ENCODE results near the gene RERE. TPM values are rescaled to one million over a fixed set of nuclear protein-coding genes. Genes with fewer than 3 reads are reported as not detected.

RERE gene
- total RNA-seq, 2 donors from 2014 or later: 207 to 322 TPM

DNA sequence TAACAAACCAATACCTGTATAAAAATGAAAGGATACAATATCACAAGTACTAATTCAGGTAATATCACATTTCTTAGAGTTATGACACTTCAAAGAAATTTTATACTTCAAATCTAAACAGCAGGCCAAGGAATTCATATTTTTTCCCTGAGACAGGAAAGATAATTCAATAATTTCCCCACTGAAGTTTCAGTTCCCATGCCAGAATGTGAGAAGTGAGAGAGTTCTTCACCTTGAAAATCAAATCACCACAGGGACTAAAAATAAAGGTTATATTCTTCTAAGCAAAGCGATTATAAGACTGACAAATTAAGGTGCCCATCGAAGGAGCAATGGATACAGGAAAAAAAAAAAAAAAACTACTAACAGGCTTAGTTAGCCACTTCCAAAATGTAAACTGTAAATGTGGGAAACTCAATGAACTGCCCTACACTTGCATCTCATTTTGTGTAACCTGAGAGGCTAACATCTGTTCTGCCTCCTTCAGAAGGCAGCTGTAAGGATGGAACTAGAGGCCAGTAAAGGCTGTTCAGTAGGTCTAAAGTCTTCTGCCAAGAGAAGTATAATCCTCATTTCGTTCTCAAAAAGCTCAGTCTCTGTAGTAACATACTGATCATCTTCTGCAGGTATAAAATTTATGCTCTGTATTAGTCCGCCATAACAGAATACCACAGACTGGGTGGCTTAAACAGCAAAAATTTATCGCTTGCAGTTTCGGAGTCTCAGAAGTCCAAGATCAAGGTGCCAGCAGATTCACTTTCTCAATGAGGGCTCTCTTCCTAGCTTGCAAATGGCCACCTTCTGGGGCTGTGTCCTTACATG is 127.8 kb downstream of the RERE start:
- Histone ChIP-seq H3K36me3 (no peaks in the 10 kb centered on the region), H3K9me3 (no peaks in the 10 kb centered on the region), H3K4me3 (no peak overlapping the region), H3K27me3 (replicated peaks; ENCODE audit: insufficient read depth) (no peaks in the 10 kb centered on the region), H3K27ac (no peak overlapping the region), H3K4me1 (replicated peaks) (no peaks in the 10 kb centered on the region)
- intact Hi-C loops (cut with DNase I): no loop called here
- TF ChIP-seq, protein P1, sequence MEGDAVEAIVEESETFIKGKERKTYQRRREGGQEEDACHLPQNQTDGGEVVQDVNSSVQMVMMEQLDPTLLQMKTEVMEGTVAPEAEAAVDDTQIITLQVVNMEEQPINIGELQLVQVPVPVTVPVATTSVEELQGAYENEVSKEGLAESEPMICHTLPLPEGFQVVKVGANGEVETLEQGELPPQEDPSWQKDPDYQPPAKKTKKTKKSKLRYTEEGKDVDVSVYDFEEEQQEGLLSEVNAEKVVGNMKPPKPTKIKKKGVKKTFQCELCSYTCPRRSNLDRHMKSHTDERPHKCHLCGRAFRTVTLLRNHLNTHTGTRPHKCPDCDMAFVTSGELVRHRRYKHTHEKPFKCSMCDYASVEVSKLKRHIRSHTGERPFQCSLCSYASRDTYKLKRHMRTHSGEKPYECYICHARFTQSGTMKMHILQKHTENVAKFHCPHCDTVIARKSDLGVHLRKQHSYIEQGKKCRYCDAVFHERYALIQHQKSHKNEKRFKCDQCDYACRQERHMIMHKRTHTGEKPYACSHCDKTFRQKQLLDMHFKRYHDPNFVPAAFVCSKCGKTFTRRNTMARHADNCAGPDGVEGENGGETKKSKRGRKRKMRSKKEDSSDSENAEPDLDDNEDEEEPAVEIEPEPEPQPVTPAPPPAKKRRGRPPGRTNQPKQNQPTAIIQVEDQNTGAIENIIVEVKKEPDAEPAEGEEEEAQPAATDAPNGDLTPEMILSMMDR (IDR thresholded peaks at IDR 0.05): no peak
- DNase-seq (ENCODE audit: low spot score): no peak
- 92% methylated on average over 6 of the region's 6 CpGs for WGBS

DNA sequence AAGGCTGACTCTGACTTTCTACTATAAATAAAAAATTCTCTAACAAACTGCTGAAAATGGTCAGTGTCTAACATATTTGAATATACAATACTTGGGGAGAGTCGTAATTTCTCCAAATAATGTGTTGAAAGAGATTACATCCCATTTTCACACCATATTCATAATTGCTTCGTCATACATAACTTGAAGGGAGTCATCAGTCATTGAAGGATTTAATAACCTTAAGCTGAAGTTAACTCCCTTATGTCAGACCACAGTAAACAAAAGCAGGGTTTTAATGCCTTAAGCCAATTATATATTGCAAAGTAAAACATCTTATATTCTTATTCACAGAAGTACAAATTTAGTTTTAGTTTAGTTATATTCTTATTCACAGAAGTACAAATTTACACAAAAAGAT is 129.9 kb downstream of the RERE start:
- TF ChIP-seq POLR2A (IDR thresholded peaks at IDR 0.05): no peak
- TF ChIP-seq, protein P1 (IDR thresholded peaks at IDR 0.05): no peak
- TF ChIP-seq POLR2AphosphoS5 (IDR thresholded peaks at IDR 0.05): no peak
- Histone ChIP-seq H3K36me3 (no peaks in the 10 kb centered on the region), H3K27ac (no peak overlapping the region), H3K4me1 (replicated peaks) (no peaks in the 10 kb centered on the region), H3K9me3 (no peaks in the 10 kb centered on the region), H3K4me3 (no peak overlapping the region), H3K27me3 (replicated peaks; ENCODE audit: insufficient read depth) (no peaks in the 10 kb centered on the region)
- no peak for DNase-seq (ENCODE audit: low spot score)
- intact Hi-C loops (cut with DNase I): no loop called here
- 86% methylated on average over 2 of the region's 2 CpGs for WGBS

DNA sequence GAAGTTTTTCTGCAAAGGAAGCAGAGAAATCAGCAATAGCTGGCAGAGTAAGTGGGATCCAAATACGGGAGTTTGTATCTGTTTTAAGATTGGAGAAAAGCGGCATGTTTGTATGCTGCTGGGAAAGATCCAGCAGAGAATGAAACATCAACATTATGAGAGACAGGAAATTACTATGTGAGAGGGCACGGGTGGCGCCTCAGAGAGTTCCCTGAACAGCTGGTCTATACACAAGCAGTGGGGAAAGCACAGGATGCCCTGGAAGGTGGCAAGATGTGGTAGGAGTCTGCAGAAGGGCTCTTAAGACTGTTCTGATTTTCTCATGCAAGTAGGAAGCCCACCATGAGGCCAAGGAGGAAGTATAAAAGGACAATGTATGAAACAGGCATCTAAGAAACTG is 130.4 kb downstream of the RERE start:
- TF ChIP-seq, protein P1 (IDR thresholded peaks at IDR 0.05): no peak
- TF ChIP-seq POLR2AphosphoS5 (IDR thresholded peaks at IDR 0.05) (no peak), POLR2A (IDR thresholded peaks at IDR 0.05) (no peak)
- intact Hi-C loops (cut with DNase I): no loop called here
- H3K4me3 ChIP-seq: no peak overlapping the region
- DNase-seq (ENCODE audit: low spot score): no peak
- WGBS: 42% methylated on average over 4 of the region's 4 CpGs
- H3K27ac ChIP-seq: no peak overlapping the region
- no peaks in the 10 kb centered on the region for H3K4me1 ChIP-seq (replicated peaks)
- no peaks in the 10 kb centered on the region for H3K27me3 ChIP-seq (replicated peaks; ENCODE audit: insufficient read depth)
- H3K36me3 ChIP-seq: no peaks in the 10 kb centered on the region
- H3K9me3 ChIP-seq: no peaks in the 10 kb centered on the region

DNA sequence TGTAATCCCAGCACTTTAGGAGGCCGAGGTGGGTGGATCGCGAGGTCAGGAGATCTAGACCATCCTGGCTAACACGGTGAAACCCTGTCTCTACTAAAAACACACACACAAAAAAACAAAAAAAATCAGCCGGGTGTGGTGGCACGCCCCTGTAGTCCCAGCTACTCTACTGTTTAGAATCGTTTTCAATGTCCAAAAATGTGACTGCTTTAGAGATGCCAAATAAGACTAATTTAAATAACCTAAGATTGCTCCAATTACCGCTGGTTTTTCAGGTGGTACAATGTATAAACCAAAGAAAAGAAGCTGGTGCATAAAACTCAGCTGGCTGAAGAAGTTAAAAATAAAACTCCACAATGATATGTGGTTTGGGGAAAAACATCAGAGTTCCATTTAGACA is 132.0 kb downstream of the RERE start:
- Histone ChIP-seq H3K27me3 (replicated peaks; ENCODE audit: insufficient read depth) (no peaks in the 10 kb centered on the region), H3K27ac (no peak overlapping the region), H3K4me3 (no peak overlapping the region), H3K36me3 (no peaks in the 10 kb centered on the region), H3K4me1 (replicated peaks) (no peaks in the 10 kb centered on the region), H3K9me3 (no peaks in the 10 kb centered on the region)
- TF ChIP-seq POLR2AphosphoS5 (IDR thresholded peaks at IDR 0.05): no peak
- TF ChIP-seq POLR2A (IDR thresholded peaks at IDR 0.05): no peak
- TF ChIP-seq, protein P1 (IDR thresholded peaks at IDR 0.05): no peak
- no peak for DNase-seq (ENCODE audit: low spot score)
- 70% methylated on average over 8 of the region's 8 CpGs for WGBS
- intact Hi-C loops (cut with DNase I): no loop called here

DNA sequence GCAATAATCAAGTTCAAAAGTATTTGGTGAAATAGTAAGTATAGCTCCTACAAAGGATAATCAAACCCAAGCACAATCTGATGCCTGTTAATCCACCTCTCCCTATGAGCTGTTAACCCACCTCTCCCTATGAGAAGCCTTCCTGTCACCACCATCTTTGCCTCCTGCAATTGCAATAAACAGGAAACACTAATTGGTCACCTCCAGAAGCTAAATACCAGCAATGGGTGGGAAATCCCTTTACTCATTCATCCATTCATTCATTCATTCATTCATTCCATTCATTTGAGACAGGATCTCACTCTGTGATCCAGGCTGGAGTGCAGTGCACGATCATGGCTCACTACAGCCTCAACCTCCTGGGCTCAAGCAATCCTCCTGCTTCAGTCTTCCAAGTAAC is 132.8 kb downstream of the RERE start:
- Histone ChIP-seq H3K27me3 (replicated peaks; ENCODE audit: insufficient read depth) (no peaks in the 10 kb centered on the region), H3K27ac (no peak overlapping the region), H3K9me3 (no peaks in the 10 kb centered on the region), H3K4me3 (no peak overlapping the region), H3K4me1 (replicated peaks) (no peaks in the 10 kb centered on the region), H3K36me3 (no peaks in the 10 kb centered on the region)
- DNase-seq (ENCODE audit: low spot score): no peak
- intact Hi-C loops (cut with DNase I): no loop called here
- TF ChIP-seq POLR2AphosphoS5 (IDR thresholded peaks at IDR 0.05) (no peak), POLR2A (IDR thresholded peaks at IDR 0.05) (no peak)
- 96% methylated on average over 1 of the region's 1 CpG for WGBS
